ENCODE measurements around the gene SH3PXD2A.

- TF ChIP-seq CTCF (IDR thresholded peaks at IDR 0.05) (no peak), POLR2AphosphoS5 (IDR thresholded peaks at IDR 0.05) (no peak)
Measured at GRCh38 chr10:103794996-103795395, 60.4 kb downstream of the SH3PXD2A start.
